Ishikawa (cell line): ENCODE results near the gene LTBP3.
A peak's percentile ranks its signal among the peaks of the same experiment; 100 is the strongest.

ENCODE experiments used
- CREB1 ChIP-seq: IDR thresholded peaks from 2 replicates; pipeline ENCODE4 v1.6.1; 2012; ENCODE audit warnings: low read depth
- EGR1 ChIP-seq: IDR thresholded peaks from 2 replicates; pipeline ENCODE4 v1.6.1; 2012
- EP300 ChIP-seq: IDR thresholded peaks from 2 replicates; pipeline ENCODE4 v1.6.1; 2012; ENCODE audit warnings: borderline replicate concordance
- MAX ChIP-seq: IDR thresholded peaks from 2 replicates; pipeline ENCODE4 v1.6.1; 2012
- RAD21 ChIP-seq: IDR thresholded peaks from 2 replicates; pipeline ENCODE4 v1.6.1; 2012; ENCODE audit warnings: low read depth
- TCF12 ChIP-seq: IDR thresholded peaks from 2 replicates; pipeline ENCODE4 v1.6.1; 2012; ENCODE audit warnings: low read depth
- TEAD4 ChIP-seq: IDR thresholded peaks from 2 replicates; pipeline ENCODE4 v1.6.1; 2012
- YY1 ChIP-seq: IDR thresholded peaks from 2 replicates; pipeline ENCODE4 v1.6.1; 2012; ENCODE audit warnings: low read depth

Gene LTBP3

GRCh38 chr11:65489706-65490320, 68.3 kb downstream of the LTBP3 start:
- TF ChIP-seq CREB1 (no peak), EGR1 (no peak), MAX (0 out of 2 replicates have a peak, but pooled peaks have one; percentile 25)

- TF ChIP-seq TCF12 (peak; percentile 16; the same call in 1 of the 2 replicates), TEAD4 (peak; percentile 75; the same call in 1 of the 2 replicates), RAD21 (no peak; the same call in 1 of the 2 replicates), YY1 (0 out of 2 replicates have a peak, but pooled peaks have one; percentile 20), EP300 (0 out of 2 replicates have a peak, but pooled peaks have one; percentile 63)
Observed at GRCh38 chr11:65489035-65489705, 69.0 kb downstream of the LTBP3 start.
